ENCODE data around the gene SMYD2.
A peak's percentile ranks its signal among the peaks of the same experiment; 100 is the strongest.

The SMYD2 gene

GRCh38 chr1:214329470-214330220 is 48.7 kb downstream of the SMYD2 start:
- no peak for DNase-seq (ENCODE audit: low read depth)

GRCh38 chr1:214330222-214330621 is 49.3 kb downstream of the SMYD2 start:
- DNase-seq (ENCODE audit: low read depth): no peak

- no peak for DNase-seq (ENCODE audit: low read depth)
These were observed 49.8 kb downstream of the SMYD2 start for GRCh38 chr1:214330715-214331114.

GRCh38 chr1:214331180-214331579 is 50.2 kb downstream of the SMYD2 start:
- no peak for DNase-seq (ENCODE audit: low read depth)

- peak; percentile 33 for DNase-seq (ENCODE audit: low read depth)
These were observed 51.0 kb downstream of the SMYD2 start for GRCh38 chr1:214331827-214332423.

GRCh38 chr1:214332946-214333798 is 52.2 kb downstream of the SMYD2 start:
- DNase-seq (ENCODE audit: low read depth): peak; percentile 19

- no peak for DNase-seq (ENCODE audit: low read depth)
These were observed 54.6 kb downstream of the SMYD2 start for GRCh38 chr1:214335567-214335966.

GRCh38 chr1:214337015-214337414 is 56.1 kb downstream of the SMYD2 start:
- no peak for DNase-seq (ENCODE audit: low read depth)

- no peak for DNase-seq (ENCODE audit: low read depth)
These were observed 56.6 kb downstream of the SMYD2 start for GRCh38 chr1:214337511-214337910.

- DNase-seq (ENCODE audit: low read depth): no peak
These were observed 57.3 kb downstream of the SMYD2 start for GRCh38 chr1:214338212-214338611.

- DNase-seq (ENCODE audit: low read depth): no peak
These were observed 60.5 kb downstream of the SMYD2 start for GRCh38 chr1:214341459-214341858.

- no peak for DNase-seq (ENCODE audit: low read depth)
These were observed 61.0 kb downstream of the SMYD2 start for GRCh38 chr1:214341932-214342331.

GRCh38 chr1:214342525-214342924 is 61.6 kb downstream of the SMYD2 start:
- DNase-seq (ENCODE audit: low read depth): no peak

- DNase-seq (ENCODE audit: low read depth): no peak
These were observed 63.9 kb downstream of the SMYD2 start for GRCh38 chr1:214344897-214345296.

- no peak for DNase-seq (ENCODE audit: low read depth)
These were observed 68.0 kb downstream of the SMYD2 start for GRCh38 chr1:214349008-214349407.

- DNase-seq (ENCODE audit: low read depth): no peak
These were observed 68.8 kb downstream of the SMYD2 start for GRCh38 chr1:214349781-214350180.

GRCh38 chr1:214351551-214352277 is 70.8 kb downstream of the SMYD2 start:
- no peak for DNase-seq (ENCODE audit: low read depth)

- DNase-seq (ENCODE audit: low read depth): no peak
These were observed 71.9 kb downstream of the SMYD2 start for GRCh38 chr1:214352838-214353237.

GRCh38 chr1:214354440-214355148 is 73.6 kb downstream of the SMYD2 start:
- no peak for DNase-seq (ENCODE audit: low read depth)

GRCh38 chr1:214360116-214360515 is 79.2 kb downstream of the SMYD2 start:
- no peak for DNase-seq (ENCODE audit: low read depth)

GRCh38 chr1:214360525-214361164 is 79.7 kb downstream of the SMYD2 start:
- DNase-seq (ENCODE audit: low read depth): no peak
